ENCODE results near the gene POU2F3.

POU2F3 gene

GRCh38 chr11:120284272-120284671 lies 44.3 kb downstream of the POU2F3 start:
- DNase-seq (ENCODE audit: low read depth in 2 of 2): no peak

GRCh38 chr11:120285256-120285655 lies 45.3 kb downstream of the POU2F3 start:
- peak; percentile 35 to 42 for DNase-seq (ENCODE audit: low read depth in 2 of 2)

- DNase-seq (ENCODE audit: low read depth in 2 of 2): no peak
Observed at GRCh38 chr11:120288021-120288420, 48.1 kb downstream of the POU2F3 start.

GRCh38 chr11:120289426-120289825 lies 49.5 kb downstream of the POU2F3 start:
- no peak for DNase-seq (ENCODE audit: low read depth in 2 of 2)

- DNase-seq (ENCODE audit: low read depth in 2 of 2): no peak
Observed at GRCh38 chr11:120290956-120291355, 51.0 kb downstream of the POU2F3 start.

GRCh38 chr11:120293038-120293800 lies 53.3 kb downstream of the POU2F3 start:
- DNase-seq (ENCODE audit: low read depth in 2 of 2): no peak

- no peak for DNase-seq (ENCODE audit: low read depth in 2 of 2)
Observed at GRCh38 chr11:120294096-120294495, 54.2 kb downstream of the POU2F3 start.

- DNase-seq (ENCODE audit: low read depth in 2 of 2): no peak
Observed at GRCh38 chr11:120295099-120295498, 55.2 kb downstream of the POU2F3 start.

GRCh38 chr11:120296554-120296953 lies 56.6 kb downstream of the POU2F3 start:
- DNase-seq (ENCODE audit: low read depth in 2 of 2): no peak

GRCh38 chr11:120298461-120298860 lies 58.5 kb downstream of the POU2F3 start:
- no peak for DNase-seq (ENCODE audit: low read depth in 2 of 2)

- no peak for DNase-seq (ENCODE audit: low read depth in 2 of 2)
Observed at GRCh38 chr11:120302001-120302805, 62.3 kb downstream of the POU2F3 start.

- no peak for DNase-seq (ENCODE audit: low read depth in 2 of 2)
Observed at GRCh38 chr11:120303004-120303637, 63.2 kb downstream of the POU2F3 start.

- DNase-seq (ENCODE audit: low read depth in 2 of 2): no peak
Observed at GRCh38 chr11:120304526-120304925, 64.6 kb downstream of the POU2F3 start.

- DNase-seq (ENCODE audit: low read depth in 2 of 2): no peak
Observed at GRCh38 chr11:120305286-120305685, 65.3 kb downstream of the POU2F3 start.

GRCh38 chr11:120306519-120307242 lies 66.7 kb downstream of the POU2F3 start:
- peak; percentile 76 to 79 for DNase-seq (ENCODE audit: low read depth in 2 of 2)

GRCh38 chr11:120307476-120307875 lies 67.5 kb downstream of the POU2F3 start:
- DNase-seq (ENCODE audit: low read depth in 2 of 2): no peak

- DNase-seq (ENCODE audit: low read depth in 2 of 2): no peak
Observed at GRCh38 chr11:120308081-120308480, 68.1 kb downstream of the POU2F3 start.

GRCh38 chr11:120310870-120311269 lies 70.9 kb downstream of the POU2F3 start:
- DNase-seq (ENCODE audit: low read depth in 2 of 2): no peak

- DNase-seq (ENCODE audit: low read depth in 2 of 2): no peak
Observed at GRCh38 chr11:120314861-120315260, 74.9 kb downstream of the POU2F3 start.

- DNase-seq (ENCODE audit: low read depth in 2 of 2): no peak
Observed at GRCh38 chr11:120316880-120317688, 77.1 kb downstream of the POU2F3 start.

All from fibroblast of skin of left biceps (primary cell).